H9 (cell line): ENCODE measurements around the gene NGB. TPM values are rescaled to one million over a fixed set of nuclear protein-coding genes. Genes with fewer than 3 reads are reported as not detected.
"Not testable (repeated sequence)": the region's sequence is repeated elsewhere in the genome, so short reads cannot be mapped to it uniquely, and the experiment has no call there.

ENCODE experiments used
- DNase-seq: peaks from one replicate; pipeline ENCODE4 v3.0.0-alpha.2; 2017
- H2AFZ ChIP-seq: one replicate; pipeline ENCODE4 v1.6.1; 2013; ENCODE audit warnings: mild to moderate bottlenecking, low read length, control low read depth, moderate library complexity
- H2AK5ac ChIP-seq: 2 replicates; pipeline ENCODE4 v1.6.1; 2013; ENCODE audit warnings: low read length, control low read depth, mixed read lengths; ENCODE audit not compliant: insufficient read length
- H2BK120ac ChIP-seq: one replicate; pipeline ENCODE4 v1.6.1; 2013; ENCODE audit warnings: low read depth, mild to moderate bottlenecking, low read length, control low read depth, inconsistent platforms; ENCODE audit not compliant: poor library complexity, severe bottlenecking
- H2BK12ac ChIP-seq: 2 replicates; pipeline ENCODE4 v1.6.1; 2013; ENCODE audit warnings: low read length, control low read depth, mixed read lengths, low read depth; ENCODE audit not compliant: insufficient read length
- H2BK15ac ChIP-seq: 2 replicates; pipeline ENCODE4 v1.6.1; 2013; ENCODE audit warnings: low read depth, low read length, control low read depth
- H2BK20ac ChIP-seq: one replicate; pipeline ENCODE4 v1.6.1; 2013; ENCODE audit warnings: low read depth, mild to moderate bottlenecking, low read length, control low read depth, inconsistent platforms; ENCODE audit not compliant: poor library complexity, severe bottlenecking
- H2BK5ac ChIP-seq: 2 replicates; pipeline ENCODE4 v1.6.1; 2013; ENCODE audit warnings: low read length, control low read depth, mixed read lengths; ENCODE audit not compliant: insufficient read length
- H3K14ac ChIP-seq: 2 replicates; pipeline ENCODE4 v1.6.1; 2013; ENCODE audit warnings: low read length, control low read depth; ENCODE audit not compliant: insufficient read depth
- H3K18ac ChIP-seq: 2 replicates; pipeline ENCODE4 v1.6.1; 2013; ENCODE audit warnings: low read depth, mild to moderate bottlenecking, mixed read lengths, low read length, control low read depth; ENCODE audit not compliant: insufficient read length
- H3K23ac ChIP-seq: 2 replicates; pipeline ENCODE4 v1.6.1; 2013; ENCODE audit warnings: low read length, control low read depth, mixed read lengths, low read depth; ENCODE audit not compliant: insufficient read length
- H3K23me2 ChIP-seq: 2 replicates; pipeline ENCODE4 v1.6.1; 2013; ENCODE audit warnings: low read depth, mild to moderate bottlenecking, mixed read lengths, low read length, control low read depth; ENCODE audit not compliant: insufficient read length, poor library complexity, severe bottlenecking
- H3K27ac ChIP-seq: 2 replicates; pipeline ENCODE4 v1.5.1; 2013; ENCODE audit warnings: low read length, control low read depth, mixed read lengths, low read depth; ENCODE audit not compliant: insufficient read length
- H3K27me3 ChIP-seq: 2 replicates; pipeline ENCODE4 v1.6.1; 2013; ENCODE audit warnings: low read length, control low read depth, inconsistent platforms; ENCODE audit not compliant: insufficient read depth
- H3K4ac ChIP-seq: 2 replicates; pipeline ENCODE4 v1.6.1; 2013; ENCODE audit warnings: low read depth, mild to moderate bottlenecking, control low read depth, inconsistent platforms, low read length, moderate library complexity
- H3K4me1 ChIP-seq: 2 replicates; pipeline ENCODE4 v1.6.1; 2013; ENCODE audit warnings: low read length, control low read depth, inconsistent platforms; ENCODE audit not compliant: insufficient read depth
- H3K4me2 ChIP-seq: 2 replicates; pipeline ENCODE4 v1.6.1; 2013; ENCODE audit warnings: low read length, control low read depth, mixed read lengths; ENCODE audit not compliant: insufficient read length, insufficient read depth
- H3K56ac ChIP-seq: 2 replicates; pipeline ENCODE4 v1.6.1; 2013; ENCODE audit warnings: low read depth, mild to moderate bottlenecking, mixed read lengths, low read length, control low read depth; ENCODE audit not compliant: insufficient read length
- H3K79me1 ChIP-seq: 2 replicates; pipeline ENCODE4 v1.6.1; 2013; ENCODE audit warnings: low read depth, mild to moderate bottlenecking, moderate library complexity, low read length, control low read depth, inconsistent platforms; ENCODE audit not compliant: insufficient read depth, poor library complexity, severe bottlenecking
- H3K79me2 ChIP-seq: 2 replicates; pipeline ENCODE4 v1.6.1; 2013; ENCODE audit warnings: low read length, control low read depth, inconsistent platforms; ENCODE audit not compliant: insufficient read depth
- H3K9ac ChIP-seq: 2 replicates; pipeline ENCODE4 v1.6.1; 2013; ENCODE audit warnings: low read length, control low read depth, mixed read lengths; ENCODE audit not compliant: insufficient read length; ENCODE audit errors: extremely low read depth
- H3K9me3 ChIP-seq: one replicate; pipeline ENCODE4 v1.6.1; 2013; ENCODE audit warnings: low read depth, low read length, inconsistent platforms; ENCODE audit not compliant: control insufficient read depth
- H3T11ph ChIP-seq: one replicate; pipeline ENCODE4 v1.6.1; 2013; ENCODE audit warnings: mild to moderate bottlenecking, low read length, control low read depth, inconsistent platforms
- H4K20me1 ChIP-seq: one replicate; pipeline ENCODE4 v1.6.1; 2013; ENCODE audit not compliant: control insufficient read depth, insufficient read length, insufficient read depth
- H4K5ac ChIP-seq: 2 replicates; pipeline ENCODE4 v1.6.1; 2013; ENCODE audit warnings: low read depth, mild to moderate bottlenecking, mixed read lengths, low read length, control low read depth; ENCODE audit not compliant: insufficient read length
- H4K8ac ChIP-seq: replicated peaks from 2 replicates; pipeline ENCODE4 v1.6.1; 2013; ENCODE audit warnings: low read length, control low read depth, mixed read lengths, low read depth; ENCODE audit not compliant: insufficient read length
- H4K91ac ChIP-seq: 2 replicates; pipeline ENCODE4 v1.6.1; 2013; ENCODE audit warnings: low read depth, mild to moderate bottlenecking, moderate library complexity, mixed read lengths, low read length, control low read depth; ENCODE audit not compliant: insufficient read length
- H3K27ac Mint-ChIP-seq, 3 experiments: 2 replicates in 2 of 3; 3 replicates in 1 of 3; pipeline ENCODE4 v1.8.0; 2020 to 2021; ENCODE audit warnings: mixed read lengths in 3 of 3, mild to moderate bottlenecking in 1 of 3, moderate library complexity in 1 of 3
- H3K27me3 Mint-ChIP-seq: 2 replicates; pipeline ENCODE4 v1.8.0; 2021; ENCODE audit warnings: low read depth, mild to moderate bottlenecking, moderate library complexity, mixed read lengths
- H3K36me3 Mint-ChIP-seq, 3 experiments: 2 replicates in 2 of 3; 3 replicates in 1 of 3; pipeline ENCODE4 v1.8.0; 2020 to 2021; ENCODE audit warnings: low read depth in 3 of 3, mixed read lengths in 3 of 3; ENCODE audit not compliant: insufficient read depth in 1 of 3
- H3K4me1 Mint-ChIP-seq, 2 experiments: 2 replicates each; pipeline ENCODE4 v1.8.0; 2020; ENCODE audit warnings: mixed read lengths in 2 of 2
- H3K4me3 Mint-ChIP-seq, 2 experiments: 2 replicates in 1 of 2; 3 replicates in 1 of 2; pipeline ENCODE4 v1.8.0; 2020 to 2021; ENCODE audit warnings: mild to moderate bottlenecking in 2 of 2, mixed read lengths in 2 of 2, moderate library complexity in 1 of 2
- H3K9me3 Mint-ChIP-seq, 2 experiments: 2 replicates in 1 of 2; 3 replicates in 1 of 2; pipeline ENCODE4 v1.8.0; 2020; ENCODE audit warnings: mild to moderate bottlenecking in 2 of 2, mixed read lengths in 2 of 2, moderate library complexity in 1 of 2
- CTCF ChIP-seq: fragments of 200-600 bp; sonication (generic); conservative IDR thresholded peaks from 3 replicates; pipeline ENCODE4 v1.8.0; 2021; ENCODE audit warnings: antibody characterized with exemption, mild to moderate bottlenecking
- WGBS: extraction: QIAGEN DNeasy Blood & Tissue Kit; methylation state at CpG from one replicate; pipeline ENCODE4 v1.1.7; 2013; ENCODE audit warnings: missing lambda C conversion rate, low lambda C conversion rate, mixed read lengths; ENCODE audit not compliant: insufficient read length; ENCODE audit errors: extremely low coverage; 5-methylcytosine and 5-hydroxymethylcytosine counted together
- total RNA-seq: library from RNA; stranded (reverse); gene quantifications from 2 replicates; pipeline ENCODE4 v1.2.1, GENCODE V29; 2021

Gene NGB
- total RNA-seq, 1 experiment from 2014 or later, result 0.26 TPM

- no peak overlapping the region for H3K56ac ChIP-seq
- no peak overlapping the region for H3T11ph ChIP-seq
- no peak overlapping the region for H3K18ac ChIP-seq
- no peaks in the 10 kb centered on the region for H3K9me3 ChIP-seq
- peaks cover 7% of the 10 kb centered on the region; the same call in 1 of the 2 replicates for H3K4me1 ChIP-seq
- H3K4me2 ChIP-seq, result peak overlapping the region; percentile 38
- H2BK5ac ChIP-seq, result no peak overlapping the region
- H3K79me2 ChIP-seq, result peaks cover 3% of the 10 kb centered on the region; the same call in 1 of the 2 replicates
- H3K27me3 ChIP-seq, result no peaks in the 10 kb centered on the region
- peak overlapping the region; percentile 18 for H3K9ac ChIP-seq
- Mint-ChIP-seq H3K9me3 (no peaks in the 10 kb centered on the region), H3K36me3 (no peaks in the 10 kb centered on the region), H3K27ac (peak overlapping the region in 1 of 3 experiments; percentile 43; a peak in 1 of 7 replicates), H3K4me1 (peaks cover 48 to 58% of the 10 kb centered on the region in 2 experiments), H3K4me3 (peak overlapping the region; percentile 85 to 99), H3K27me3 (no peaks in the 10 kb centered on the region)
- H3K27ac ChIP-seq, result no peak overlapping the region
- no peak overlapping the region for H3K14ac ChIP-seq
- no peak overlapping the region for H2BK20ac ChIP-seq
- H4K91ac ChIP-seq, result no peak overlapping the region
- no CpG with 5 or more reads among the region's 5 CpGs for WGBS
- no peak overlapping the region for H3K4ac ChIP-seq
- no peak overlapping the region for H4K5ac ChIP-seq
- no peak overlapping the region for H2BK120ac ChIP-seq
- no peak for TF ChIP-seq CTCF
- H2BK15ac ChIP-seq, result no peak overlapping the region
- H2AFZ ChIP-seq, result no peak overlapping the region
- no peak overlapping the region for H2BK12ac ChIP-seq
- H3K79me1 ChIP-seq, result no peaks in the 10 kb centered on the region
- no peak overlapping the region for H3K23ac ChIP-seq
- DNase-seq, result no peak
- no peak overlapping the region for H4K8ac ChIP-seq
- no peaks in the 10 kb centered on the region for H4K20me1 ChIP-seq
- no peak overlapping the region for H2AK5ac ChIP-seq
- H3K23me2 ChIP-seq, result peaks cover 2% of the 10 kb centered on the region
These were observed 48.4 kb upstream of the NGB start for GRCh38 chr14:77319422-77319821.

GRCh38 chr14:77318756-77319155 is 47.8 kb upstream of the NGB start:
- not testable (repeated sequence) for H3K27ac ChIP-seq, H3K4me2 ChIP-seq, H3K4ac ChIP-seq, H2BK12ac ChIP-seq, H2BK120ac ChIP-seq, H3K79me2 ChIP-seq, H3K23ac ChIP-seq, H3K27me3 Mint-ChIP-seq, H3K27ac Mint-ChIP-seq, H2AK5ac ChIP-seq, H3K9me3 Mint-ChIP-seq, H2BK15ac ChIP-seq, H3K36me3 Mint-ChIP-seq, H3T11ph ChIP-seq, H4K91ac ChIP-seq, H4K20me1 ChIP-seq, H3K79me1 ChIP-seq, H3K18ac ChIP-seq, H3K9me3 ChIP-seq, DNase-seq, H3K56ac ChIP-seq, H3K9ac ChIP-seq, H2BK20ac ChIP-seq, H2BK5ac ChIP-seq, H4K8ac ChIP-seq, H3K27me3 ChIP-seq, H2AFZ ChIP-seq, H4K5ac ChIP-seq, H3K14ac ChIP-seq, H3K23me2 ChIP-seq
- peaks cover 11% of the 10 kb centered on the region; the same call in 1 of the 2 replicates for H3K4me1 ChIP-seq
- Mint-ChIP-seq H3K4me1 (peaks cover 53 to 58% of the 10 kb centered on the region in 2 experiments), H3K4me3 (0 out of 5 replicates have a peak overlapping the region, but pooled peaks of 1 of the 2 experiments have one; percentile 2)
- no CpG with 5 or more reads among the region's 11 CpGs for WGBS
